Measurements from ENCODE around the gene CCDC102A. TPM values are rescaled to one million over a fixed set of nuclear protein-coding genes. Genes with fewer than 3 reads are reported as not detected.

CCDC102A gene
- total RNA-seq, 1 experiment from 2014 or later: 4.1 TPM

- no TSS peak for BruUV-seq (replicated peaks)
- no peaks in the 10 kb centered on the region for H3K36me3 Mint-ChIP-seq (ENCODE audit: insufficient read depth, unreplicated experiment)
- H3K27me3 Mint-ChIP-seq (ENCODE audit: insufficient read depth, unreplicated experiment): peaks cover 19% of the 10 kb centered on the region
- no peak overlapping the region for H3K27ac Mint-ChIP-seq (ENCODE audit: low read depth, unreplicated experiment)
- H3K9me3 Mint-ChIP-seq (ENCODE audit: unreplicated experiment): no peaks in the 10 kb centered on the region
- intact Hi-C loops (cut with micrococcal nuclease): no loop called here
- CTCF ChIA-PET: no interaction called here
- no peaks in the 10 kb centered on the region for H3K4me1 Mint-ChIP-seq (ENCODE audit: insufficient read depth, unreplicated experiment)
- H3K4me3 Mint-ChIP-seq (ENCODE audit: unreplicated experiment): no peak overlapping the region
- POLR2A ChIA-PET: no interaction called here
- no peak for DNase-seq (ENCODE audit: unreplicated experiment)
- TF ChIP-seq CTCF (IDR thresholded peaks at IDR 0.05; ENCODE audit: unreplicated experiment): no peak
Measured at GRCh38 chr16:57540906-57541753, 4.8 kb upstream of the CCDC102A start.

GRCh38 chr16:57540387-57540786 is 4.0 kb upstream of the CCDC102A start:
- H3K36me3 Mint-ChIP-seq (ENCODE audit: insufficient read depth, unreplicated experiment): no peaks in the 10 kb centered on the region
- no TSS peak for BruUV-seq (replicated peaks)
- no peak overlapping the region for H3K27ac Mint-ChIP-seq (ENCODE audit: low read depth, unreplicated experiment)
- H3K4me3 Mint-ChIP-seq (ENCODE audit: unreplicated experiment): no peak overlapping the region
- no peak for TF ChIP-seq CTCF (IDR thresholded peaks at IDR 0.05; ENCODE audit: unreplicated experiment)
- no peaks in the 10 kb centered on the region for H3K9me3 Mint-ChIP-seq (ENCODE audit: unreplicated experiment)
- ChIA-PET CTCF (no interaction called here), POLR2A (interaction anchor here (0.7 kb wide), 1 partner anchor 20 kb away, joined by 3 read pairs; no protein-coding TSS in a partner anchor)
- peaks cover 19% of the 10 kb centered on the region for H3K27me3 Mint-ChIP-seq (ENCODE audit: insufficient read depth, unreplicated experiment)
- intact Hi-C loops (cut with micrococcal nuclease): no loop called here
- no peak for DNase-seq (ENCODE audit: unreplicated experiment)
- no peaks in the 10 kb centered on the region for H3K4me1 Mint-ChIP-seq (ENCODE audit: insufficient read depth, unreplicated experiment)

GRCh38 chr16:57539072-57539796 is 2.9 kb upstream of the CCDC102A start:
- POLR2A ChIA-PET: interaction anchor here (0.6 kb wide), 1 partner anchor 108 kb away, joined by 4 read pairs; no protein-coding TSS in a partner anchor
- CTCF ChIA-PET: interaction anchor here (0.6 kb wide), 1 partner anchor 84 kb away, joined by 3 read pairs; no protein-coding TSS in a partner anchor
- H3K27ac Mint-ChIP-seq (ENCODE audit: low read depth, unreplicated experiment): no peak overlapping the region

More at GRCh38 chr16:57539072-57539796, 2.9 kb upstream of the CCDC102A start:
- intact Hi-C loops (cut with micrococcal nuclease): no loop called here
- DNase-seq (ENCODE audit: unreplicated experiment): no peak
- H3K4me1 Mint-ChIP-seq (ENCODE audit: insufficient read depth, unreplicated experiment): peaks cover 7% of the 10 kb centered on the region
- H3K36me3 Mint-ChIP-seq (ENCODE audit: insufficient read depth, unreplicated experiment): no peaks in the 10 kb centered on the region
- BruUV-seq (replicated peaks): no TSS peak
- peaks cover 19% of the 10 kb centered on the region for H3K27me3 Mint-ChIP-seq (ENCODE audit: insufficient read depth, unreplicated experiment)
- no peaks in the 10 kb centered on the region for H3K9me3 Mint-ChIP-seq (ENCODE audit: unreplicated experiment)
- no peak for TF ChIP-seq CTCF (IDR thresholded peaks at IDR 0.05; ENCODE audit: unreplicated experiment)
- H3K4me3 Mint-ChIP-seq (ENCODE audit: unreplicated experiment): no peak overlapping the region
